Activated gamma-delta T cell treated with anti-CD3 and anti-CD28 coated beads, Interleukin-2, amount 50 U/mL, for 16 hours (primary cell): ENCODE results near the gene PROK1.
"Not testable (repeated sequence)": the region's sequence is repeated elsewhere in the genome, so short reads cannot be mapped to it uniquely, and the experiment has no call there.

Experiments used
- DNase-seq: peaks from one replicate; pipeline ENCODE4 v3.0.0-alpha.2; 2020; ENCODE audit warnings: low read depth

PROK1 gene

GRCh38 chr1:110433803-110434202 is 17.1 kb upstream of the PROK1 start:
- no peak for DNase-seq

DNA sequence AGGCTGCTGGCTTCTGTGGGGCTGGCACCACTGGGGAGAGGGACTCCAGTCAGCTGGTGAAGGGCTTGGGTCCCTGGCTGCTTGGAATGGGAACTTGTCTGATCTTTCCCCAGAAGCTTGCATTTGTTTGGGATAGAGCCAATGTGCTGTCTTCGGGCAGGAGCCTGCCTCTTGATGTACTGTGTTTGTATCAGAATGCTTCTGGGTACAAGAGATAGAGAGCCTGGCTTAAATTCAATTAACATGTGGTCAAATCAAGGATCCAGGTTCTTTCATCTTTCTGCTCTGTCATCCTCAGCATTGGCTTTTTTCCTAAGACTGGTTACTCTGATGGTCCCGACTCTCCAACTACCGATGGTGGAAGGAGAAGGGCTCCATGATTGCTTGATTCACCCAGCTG is 16.0 kb upstream of the PROK1 start:
- no peak for DNase-seq

DNA sequence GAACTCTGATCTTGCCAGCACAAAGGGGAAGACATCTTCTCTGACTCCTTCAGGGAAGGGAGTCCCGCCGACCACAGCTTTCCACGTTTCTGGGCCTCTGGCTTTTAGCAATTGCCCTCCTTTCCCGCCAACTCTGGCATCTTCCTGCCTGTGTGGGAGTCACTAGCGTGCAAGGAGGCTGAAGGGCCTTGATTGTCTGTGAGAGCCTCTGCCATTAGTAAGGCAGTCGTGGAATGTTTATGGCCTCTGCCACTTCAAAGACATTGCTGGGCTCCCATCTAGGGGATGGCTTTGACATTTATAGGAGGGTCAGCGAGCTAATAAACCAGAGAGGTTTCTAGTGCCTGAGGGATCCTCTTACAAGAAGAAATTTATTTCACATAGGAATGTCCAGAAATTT is 14.3 kb upstream of the PROK1 start:
- no peak for DNase-seq

DNA sequence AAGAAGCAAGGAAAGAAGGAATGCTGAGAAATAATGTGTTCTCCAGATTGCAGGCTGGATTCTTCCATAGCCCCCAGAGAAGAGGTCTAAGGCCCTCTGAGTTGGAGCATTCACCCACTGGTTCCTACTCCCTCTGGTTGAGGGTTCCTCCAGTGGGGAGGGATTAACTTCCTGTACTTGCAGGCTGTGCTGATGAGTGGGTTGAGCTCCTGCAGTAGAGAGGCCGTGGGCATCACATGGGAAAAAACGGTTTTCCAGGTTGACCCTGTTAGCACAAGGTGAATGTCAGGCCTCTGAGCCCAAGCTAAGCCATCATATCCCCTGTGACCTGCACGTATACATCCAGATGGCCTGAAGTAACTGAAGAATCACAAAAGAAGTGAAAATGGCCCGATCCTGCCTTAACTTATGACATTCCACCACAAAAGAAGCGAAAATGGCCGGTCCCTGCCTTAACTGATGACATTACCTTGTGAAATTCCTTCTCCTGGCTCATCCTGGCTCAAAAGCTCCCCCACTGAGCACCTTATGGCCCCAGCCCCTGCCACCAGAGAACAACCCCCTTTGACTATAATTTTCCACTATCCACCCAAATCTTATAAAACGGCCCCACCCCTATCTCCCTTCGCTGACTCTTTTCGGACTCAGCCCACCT is 13.2 kb upstream of the PROK1 start:
- DNase-seq: not testable (repeated sequence)

DNA sequence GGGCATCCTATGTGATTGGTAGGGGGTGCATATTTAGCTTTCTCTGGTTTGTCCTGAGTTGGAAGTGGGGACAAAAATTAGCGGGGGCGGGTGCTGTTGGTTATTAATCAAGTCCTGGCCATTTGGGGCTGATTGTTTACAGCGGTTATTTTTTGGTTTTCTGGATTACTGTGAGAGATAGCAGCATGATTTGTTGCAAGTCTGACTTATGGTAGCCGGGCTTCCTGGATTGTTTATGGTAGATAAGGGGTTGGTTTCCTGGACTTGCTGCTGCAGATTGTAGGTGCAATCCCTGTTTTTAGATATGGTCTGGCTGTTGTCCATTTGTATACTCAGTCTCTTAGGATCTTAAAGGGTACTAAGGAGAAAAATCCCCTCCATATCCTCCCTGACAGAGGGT is 12.1 kb upstream of the PROK1 start:
- no peak for DNase-seq

DNA sequence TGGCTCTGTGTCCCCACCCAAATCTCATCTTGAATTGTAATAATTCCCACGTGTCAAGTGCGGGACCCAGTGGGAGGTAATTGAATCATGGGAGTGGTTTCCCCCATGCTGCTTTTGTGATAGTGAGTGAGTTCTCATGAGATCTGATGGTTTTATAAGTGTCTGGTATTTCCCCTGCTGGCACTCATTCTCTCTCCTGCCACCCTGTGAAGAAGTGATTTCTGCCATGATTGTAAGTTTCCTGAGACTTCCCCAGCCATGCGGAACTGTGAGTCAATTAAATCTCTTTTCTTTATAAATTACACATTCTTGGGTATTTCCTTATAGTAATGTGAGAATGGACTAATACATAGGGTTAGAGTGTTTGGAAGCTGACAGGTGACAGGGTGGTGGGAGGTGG is 11.1 kb upstream of the PROK1 start:
- DNase-seq: not testable (repeated sequence)

GRCh38 chr1:110440877-110441276 is 10.1 kb upstream of the PROK1 start:
- DNase-seq: no peak

DNA sequence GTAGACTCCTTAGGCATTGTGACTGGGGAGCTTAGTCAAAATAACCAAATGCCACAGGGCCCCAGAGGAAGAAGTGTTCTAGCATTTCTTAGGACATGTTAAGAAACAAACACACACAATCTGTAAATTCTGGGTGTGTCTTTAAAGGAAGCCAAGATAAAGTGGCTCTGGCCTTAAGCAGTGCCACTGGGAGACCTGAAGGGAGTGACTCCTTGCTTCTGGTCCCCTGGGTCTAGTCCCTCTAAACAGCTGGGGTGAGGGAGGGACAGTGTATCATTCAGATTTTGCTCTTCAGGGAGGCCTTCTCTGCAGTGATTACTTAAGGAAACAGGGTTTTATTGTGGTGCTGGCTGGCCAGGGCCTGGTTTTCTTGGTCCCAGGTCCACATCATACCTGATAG is 9.1 kb upstream of the PROK1 start:
- DNase-seq: no peak

DNA sequence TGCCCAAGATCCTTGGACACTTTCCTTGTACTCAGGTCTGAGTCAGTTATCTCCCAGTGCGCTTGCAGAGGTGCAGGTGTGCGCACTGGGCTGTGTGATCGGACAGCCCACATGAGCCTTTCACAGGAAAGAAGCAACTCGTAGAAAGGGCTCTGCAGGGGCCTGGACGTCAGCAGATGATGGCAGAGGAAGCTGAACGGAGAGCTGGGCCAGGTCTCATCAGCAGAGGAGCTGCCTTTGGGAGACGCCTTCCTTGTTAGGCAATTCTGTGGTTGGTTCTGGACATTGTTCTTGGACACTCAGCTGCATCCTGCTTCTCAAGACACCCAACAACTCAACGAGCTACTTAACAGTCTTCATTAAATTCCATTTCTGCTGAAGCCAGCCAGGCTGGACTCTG is 7.5 kb upstream of the PROK1 start:
- DNase-seq: no peak

DNA sequence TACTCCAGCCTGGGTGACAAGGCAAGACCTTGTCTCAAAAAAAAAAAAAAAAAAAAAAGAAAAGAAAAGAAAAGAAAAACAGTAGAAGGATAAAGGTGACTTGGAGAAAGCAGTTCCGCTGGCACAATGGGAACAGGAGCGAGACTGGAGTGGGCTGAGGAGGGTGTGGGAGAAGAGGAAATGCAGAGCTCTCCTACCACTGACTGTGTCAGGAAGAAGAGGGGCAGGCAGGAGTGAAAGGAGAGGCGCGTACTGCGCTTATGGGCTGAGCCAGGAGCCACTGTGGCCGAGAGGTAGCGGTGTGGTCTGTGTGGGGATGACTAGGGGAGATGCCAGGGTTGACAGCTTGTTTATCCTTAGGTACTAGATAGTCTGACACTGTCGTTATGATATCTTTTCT is 6.4 kb upstream of the PROK1 start:
- no peak for DNase-seq

- DNase-seq: no peak
These were observed 993 bp upstream of the PROK1 start for GRCh38 chr1:110449661-110450651.

DNA sequence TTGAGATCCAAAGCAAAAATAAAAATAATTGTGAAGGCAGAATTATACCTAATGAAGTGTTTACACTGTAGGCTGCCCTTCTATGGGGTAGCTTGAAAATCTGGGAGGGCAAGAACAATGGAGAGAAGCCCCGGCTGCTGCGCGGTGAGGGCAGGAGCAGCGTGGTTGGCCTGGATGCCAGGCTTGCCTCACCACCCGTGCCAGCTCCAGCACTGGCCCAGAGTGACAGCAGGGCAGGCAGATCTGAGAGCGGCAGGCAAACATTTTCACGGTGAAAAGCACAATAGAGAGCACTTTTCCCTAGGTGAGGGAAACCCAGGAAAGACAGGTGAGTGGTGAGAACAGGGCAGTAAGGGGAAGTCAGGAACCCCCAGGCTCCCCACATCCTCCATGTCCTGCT is 1.4 kb downstream of the PROK1 start:
- DNase-seq: no peak

- DNase-seq: no peak
These were observed 2.9 kb downstream of the PROK1 start for GRCh38 chr1:110453829-110454228.

DNA sequence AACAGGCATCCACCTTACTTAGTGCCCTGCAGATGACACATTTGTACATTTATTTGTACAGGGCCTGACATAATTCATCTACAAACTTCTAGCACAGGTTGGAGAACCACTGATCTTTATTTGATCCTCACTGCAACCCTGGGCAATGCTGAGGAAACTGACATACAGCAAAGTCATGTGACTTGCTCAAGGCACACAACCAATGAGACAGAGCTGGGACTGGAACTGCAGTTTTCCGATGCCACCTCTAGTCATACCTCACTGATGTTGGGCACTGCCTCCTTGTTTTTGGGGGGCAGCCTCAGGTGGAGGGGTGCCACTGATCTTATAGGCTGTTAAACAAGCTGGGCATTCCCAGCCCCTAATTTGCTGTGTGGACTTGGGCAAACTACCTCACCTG is 3.4 kb downstream of the PROK1 start:
- no peak for DNase-seq

DNA sequence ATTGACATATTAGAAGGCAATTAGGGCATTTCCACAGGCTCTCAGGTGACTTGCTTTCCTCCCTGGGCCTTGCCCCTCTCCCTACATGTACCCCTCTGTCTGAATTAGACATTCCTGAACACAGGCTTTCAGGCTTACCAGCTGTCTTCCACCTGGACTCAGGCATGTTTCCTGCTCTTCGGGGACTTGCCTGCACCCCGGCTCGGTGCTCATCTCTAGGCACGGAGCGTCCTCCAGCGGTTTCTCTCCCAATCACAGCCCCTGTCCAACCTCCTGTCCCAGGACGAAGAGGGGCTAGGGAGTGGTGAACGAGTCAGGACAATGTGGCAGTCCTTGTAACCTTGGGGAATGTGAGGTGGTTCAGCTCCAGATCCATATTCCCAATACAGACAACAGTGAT is 4.2 kb downstream of the PROK1 start:
- DNase-seq: no peak

DNA sequence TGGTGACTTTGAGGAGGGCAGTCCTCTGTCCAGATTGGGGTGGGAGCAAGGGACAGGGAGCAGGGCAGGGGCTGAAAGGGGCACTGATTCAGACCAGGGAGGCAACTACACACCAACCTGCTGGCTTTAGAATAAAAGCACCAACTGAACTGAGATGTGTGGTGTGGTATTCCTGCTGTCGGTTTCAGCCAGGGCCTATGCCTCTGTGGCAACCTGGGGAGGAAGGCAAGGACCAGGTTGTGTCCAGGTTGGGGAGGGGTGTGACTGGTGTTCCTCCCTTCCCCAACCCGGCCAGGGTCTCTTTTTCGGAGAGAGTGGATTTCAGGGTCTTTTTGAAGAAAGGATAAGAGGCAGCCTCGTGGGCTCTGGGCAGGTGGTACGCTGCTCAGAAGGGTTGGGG is 6.3 kb downstream of the PROK1 start:
- DNase-seq: no peak

GRCh38 chr1:110460253-110461220 is 9.6 kb downstream of the PROK1 start:
- DNase-seq: peak; percentile 81

DNA sequence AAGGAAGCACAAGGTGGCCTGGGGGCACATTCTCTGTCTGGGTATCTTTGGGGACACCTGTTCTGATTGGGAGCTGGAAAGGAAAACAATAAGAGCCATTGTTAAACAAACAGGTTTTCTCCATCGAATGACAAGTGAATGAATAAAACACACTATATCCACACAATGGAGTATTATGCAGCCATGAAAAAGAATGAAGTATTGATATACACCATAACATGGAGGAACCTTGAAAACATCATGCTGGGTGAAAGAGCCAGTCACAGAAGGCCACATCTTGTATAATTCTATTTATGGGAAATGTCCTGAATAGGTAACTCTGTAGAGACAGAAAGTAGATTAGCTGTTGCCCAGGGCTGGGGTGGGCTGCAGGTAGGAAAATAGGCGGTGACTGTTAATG is 11.1 kb downstream of the PROK1 start:
- DNase-seq: no peak

DNA sequence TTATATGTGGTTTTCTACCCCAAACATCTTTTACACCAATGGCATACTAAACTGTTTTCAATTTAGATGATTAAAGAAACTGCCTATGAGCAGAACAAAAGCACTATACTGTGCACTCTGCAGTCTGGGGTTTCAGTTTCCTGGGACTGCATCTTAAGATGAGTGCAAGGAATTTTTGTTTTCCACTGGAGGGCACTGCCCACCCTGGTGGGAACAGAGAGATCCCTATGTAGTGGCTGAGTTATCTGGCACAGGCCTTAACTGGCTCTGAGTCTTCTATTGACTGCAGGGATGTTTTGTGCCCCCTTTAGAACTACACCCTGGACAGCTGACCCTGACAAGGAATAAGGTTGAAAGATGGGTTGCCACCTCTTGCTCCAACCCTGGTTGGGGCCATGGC is 12.0 kb downstream of the PROK1 start:
- DNase-seq: no peak

DNA sequence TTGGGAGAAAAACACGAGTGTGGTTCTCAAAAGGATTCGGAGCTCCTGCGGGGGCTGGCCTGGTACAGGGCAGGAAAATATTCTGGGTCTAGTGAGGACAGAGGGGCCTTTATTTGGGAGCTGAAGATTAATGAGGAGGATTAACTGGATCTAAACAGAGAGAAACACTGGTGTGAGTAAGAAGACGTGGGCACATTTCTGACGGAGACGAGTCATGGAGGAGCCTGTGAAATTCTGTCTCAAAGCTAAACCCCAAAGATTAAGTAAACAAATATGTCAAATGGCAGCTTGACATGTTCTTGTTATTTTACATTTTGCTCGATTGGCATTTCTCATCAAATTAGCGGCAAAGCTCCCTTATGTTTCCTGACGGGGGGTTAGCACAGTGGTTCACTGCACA is 12.8 kb downstream of the PROK1 start:
- no peak for DNase-seq

- DNase-seq: no peak
These were observed 13.4 kb downstream of the PROK1 start for GRCh38 chr1:110464340-110464739.
